ENCODE data around the gene MDFIC.

DNA sequence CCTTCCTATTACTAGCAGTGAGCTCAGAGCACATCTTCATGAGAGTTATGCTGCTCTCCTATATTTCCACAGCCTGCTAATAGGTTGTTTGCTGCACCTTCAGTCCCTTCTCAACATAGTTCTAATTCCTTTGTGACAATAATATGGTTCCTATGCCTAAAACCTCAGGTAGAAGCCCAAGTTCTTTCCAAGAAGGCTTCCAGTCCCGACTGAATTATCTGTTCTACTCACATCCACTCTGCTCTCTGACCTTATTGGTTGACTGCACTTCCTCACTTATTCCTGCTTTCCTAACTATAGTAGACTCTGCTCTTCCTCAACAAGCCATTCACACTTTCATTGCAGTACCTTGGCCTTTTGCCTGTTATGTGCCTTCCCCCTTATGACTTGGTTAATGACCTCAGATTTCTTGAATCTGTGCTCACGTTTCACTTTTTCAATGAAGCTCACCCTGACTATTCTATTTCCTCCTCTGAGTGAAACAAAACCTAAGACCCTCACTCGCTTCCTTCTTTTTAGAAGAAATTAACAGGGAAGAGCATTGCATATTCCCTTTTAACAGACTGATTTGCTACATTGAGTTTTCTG, 132.7 kb downstream of the MDFIC start:
- TF ChIP-seq, protein P1, sequence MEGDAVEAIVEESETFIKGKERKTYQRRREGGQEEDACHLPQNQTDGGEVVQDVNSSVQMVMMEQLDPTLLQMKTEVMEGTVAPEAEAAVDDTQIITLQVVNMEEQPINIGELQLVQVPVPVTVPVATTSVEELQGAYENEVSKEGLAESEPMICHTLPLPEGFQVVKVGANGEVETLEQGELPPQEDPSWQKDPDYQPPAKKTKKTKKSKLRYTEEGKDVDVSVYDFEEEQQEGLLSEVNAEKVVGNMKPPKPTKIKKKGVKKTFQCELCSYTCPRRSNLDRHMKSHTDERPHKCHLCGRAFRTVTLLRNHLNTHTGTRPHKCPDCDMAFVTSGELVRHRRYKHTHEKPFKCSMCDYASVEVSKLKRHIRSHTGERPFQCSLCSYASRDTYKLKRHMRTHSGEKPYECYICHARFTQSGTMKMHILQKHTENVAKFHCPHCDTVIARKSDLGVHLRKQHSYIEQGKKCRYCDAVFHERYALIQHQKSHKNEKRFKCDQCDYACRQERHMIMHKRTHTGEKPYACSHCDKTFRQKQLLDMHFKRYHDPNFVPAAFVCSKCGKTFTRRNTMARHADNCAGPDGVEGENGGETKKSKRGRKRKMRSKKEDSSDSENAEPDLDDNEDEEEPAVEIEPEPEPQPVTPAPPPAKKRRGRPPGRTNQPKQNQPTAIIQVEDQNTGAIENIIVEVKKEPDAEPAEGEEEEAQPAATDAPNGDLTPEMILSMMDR (IDR thresholded peaks at IDR 0.05) = no peak
- TF ChIP-seq EP300 (IDR thresholded peaks at IDR 0.05) (no peak), POLR2A (IDR thresholded peaks at IDR 0.05) (no peak)
